Fibroblast of skin of left biceps (primary cell): Measurements from ENCODE around the gene FAM120B.

Experiments
- DNase-seq, 2 experiments: peaks; one replicate each; pipeline ENCODE4 v3.0.0-alpha.2; 2013; ENCODE audit warnings: low read depth in 2 of 2

Gene FAM120B

DNA sequence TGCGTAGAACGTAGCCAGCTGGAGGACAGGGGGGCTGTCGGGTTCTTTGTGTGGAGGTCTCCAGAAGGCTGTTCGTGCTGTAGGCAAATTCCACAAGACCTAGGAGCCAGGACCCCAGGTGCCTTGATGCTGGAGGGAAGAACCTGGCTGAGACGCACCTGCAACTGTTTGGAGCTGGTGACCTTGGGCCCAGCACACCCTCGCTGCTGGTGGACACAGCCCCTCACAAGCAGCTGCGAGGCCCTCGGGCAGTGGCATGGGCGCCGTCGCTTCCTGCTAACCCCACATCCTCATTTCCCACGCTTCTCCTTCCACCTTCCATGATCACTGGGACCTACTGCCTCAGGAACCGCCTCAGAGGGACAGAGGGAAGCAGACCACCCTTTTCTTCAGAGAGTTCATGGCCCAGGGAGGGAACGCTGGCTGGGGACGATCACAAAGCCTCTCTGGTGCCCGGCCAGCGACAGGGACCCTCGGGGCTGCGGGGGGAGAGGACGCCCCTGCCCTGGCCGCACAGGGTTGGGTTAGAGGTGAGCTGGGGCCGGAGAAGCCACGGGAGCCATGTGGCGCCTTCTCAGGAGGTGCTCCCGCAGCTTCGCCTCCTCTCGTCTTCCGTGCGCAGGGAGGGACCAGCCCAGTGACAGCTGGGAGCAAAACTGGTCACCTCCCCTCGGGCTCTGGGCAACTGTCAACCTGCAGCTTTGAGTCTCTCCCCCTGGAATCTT, 34.1 kb upstream of the FAM120B start:
- DNase-seq, result no peak

- no peak for DNase-seq
Measured at GRCh38 chr6:170273191-170273590, 33.4 kb upstream of the FAM120B start.

GRCh38 chr6:170273681-170274080, 32.9 kb upstream of the FAM120B start:
- DNase-seq, result no peak

GRCh38 chr6:170274713-170275560, 31.6 kb upstream of the FAM120B start:
- DNase-seq, result no peak

GRCh38 chr6:170276369-170277057, 30.0 kb upstream of the FAM120B start:
- DNase-seq, result no peak

DNA sequence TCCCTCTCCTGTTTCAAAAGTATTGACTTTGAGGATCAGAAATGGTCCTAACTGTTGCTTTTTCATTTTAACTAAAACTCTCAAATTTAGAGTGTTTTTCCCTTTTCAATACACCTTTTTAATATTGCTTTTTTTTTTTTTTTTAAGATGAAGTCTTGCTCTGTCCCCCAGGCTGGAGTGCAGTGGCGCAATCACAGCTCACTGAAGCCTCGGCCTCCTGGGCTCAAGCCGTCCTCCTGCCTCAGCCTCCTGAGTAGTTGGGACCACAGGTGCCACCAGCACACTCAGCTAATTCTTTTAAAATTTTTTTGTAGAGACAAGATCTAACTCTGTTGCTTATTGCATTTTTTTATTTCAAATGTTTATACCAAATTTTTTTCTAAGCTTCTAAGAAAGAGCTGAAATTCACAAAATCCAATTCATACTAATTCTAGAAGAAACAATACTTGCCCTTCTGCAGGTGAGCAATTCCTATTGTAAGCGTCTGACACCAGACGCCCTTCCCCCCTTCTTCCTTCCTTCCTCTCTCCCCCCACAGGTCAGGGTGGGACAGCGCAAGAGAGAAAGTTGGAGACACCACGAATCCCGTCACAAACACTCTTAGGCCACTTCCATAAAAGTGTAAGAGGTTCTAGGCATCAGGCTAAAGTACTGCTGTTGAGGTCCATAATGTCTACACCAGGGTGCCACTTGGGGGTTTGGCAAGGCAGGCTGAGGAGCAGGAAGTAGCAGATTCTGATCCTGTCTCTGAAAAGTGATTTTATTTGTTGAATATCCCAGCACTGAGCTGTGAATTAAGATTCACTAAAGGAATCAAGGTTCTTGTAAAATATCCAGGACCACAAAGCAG, 28.4 kb upstream of the FAM120B start:
- DNase-seq, result no peak

- DNase-seq, result no peak
Measured at GRCh38 chr6:170278743-170279094, 27.8 kb upstream of the FAM120B start.

DNA sequence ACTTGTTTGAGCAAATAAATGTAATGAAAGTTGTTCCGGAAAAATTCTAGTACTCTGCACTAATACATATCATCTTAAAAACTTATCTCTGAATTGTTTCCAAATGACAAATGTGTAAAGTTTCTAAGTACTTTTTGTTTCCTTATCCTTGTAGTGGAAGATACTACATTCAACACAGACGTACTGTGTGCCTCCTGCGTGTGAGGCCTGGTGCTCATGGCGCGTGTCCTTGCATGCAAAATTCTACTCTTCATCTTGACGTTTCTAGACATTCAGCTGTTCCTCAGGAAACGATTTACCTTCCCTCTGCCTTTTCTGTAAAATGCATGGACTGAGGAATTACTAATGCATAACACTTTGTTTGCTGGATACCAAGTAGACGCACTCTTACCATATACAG, 27.1 kb upstream of the FAM120B start:
- DNase-seq, result no peak

- no peak for DNase-seq
Measured at GRCh38 chr6:170279977-170280688, 26.4 kb upstream of the FAM120B start.

DNA sequence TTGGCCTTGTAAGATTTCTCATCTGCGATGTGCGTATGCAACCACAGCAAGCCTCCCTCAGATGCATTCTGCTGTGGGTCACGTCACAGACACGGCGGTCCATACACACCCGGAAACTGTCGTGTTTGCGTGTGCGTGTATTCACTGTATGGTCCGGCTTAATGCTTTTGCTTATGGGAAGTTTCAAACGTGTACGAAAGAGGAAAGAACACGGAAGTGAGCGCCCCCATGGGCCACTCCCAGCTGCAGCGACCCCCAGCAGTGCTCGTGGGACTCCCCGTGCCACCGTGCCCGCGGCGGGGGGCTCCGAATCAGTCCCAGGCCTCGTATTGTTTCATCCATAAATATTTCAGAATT, 25.9 kb upstream of the FAM120B start:
- no peak for DNase-seq

DNA sequence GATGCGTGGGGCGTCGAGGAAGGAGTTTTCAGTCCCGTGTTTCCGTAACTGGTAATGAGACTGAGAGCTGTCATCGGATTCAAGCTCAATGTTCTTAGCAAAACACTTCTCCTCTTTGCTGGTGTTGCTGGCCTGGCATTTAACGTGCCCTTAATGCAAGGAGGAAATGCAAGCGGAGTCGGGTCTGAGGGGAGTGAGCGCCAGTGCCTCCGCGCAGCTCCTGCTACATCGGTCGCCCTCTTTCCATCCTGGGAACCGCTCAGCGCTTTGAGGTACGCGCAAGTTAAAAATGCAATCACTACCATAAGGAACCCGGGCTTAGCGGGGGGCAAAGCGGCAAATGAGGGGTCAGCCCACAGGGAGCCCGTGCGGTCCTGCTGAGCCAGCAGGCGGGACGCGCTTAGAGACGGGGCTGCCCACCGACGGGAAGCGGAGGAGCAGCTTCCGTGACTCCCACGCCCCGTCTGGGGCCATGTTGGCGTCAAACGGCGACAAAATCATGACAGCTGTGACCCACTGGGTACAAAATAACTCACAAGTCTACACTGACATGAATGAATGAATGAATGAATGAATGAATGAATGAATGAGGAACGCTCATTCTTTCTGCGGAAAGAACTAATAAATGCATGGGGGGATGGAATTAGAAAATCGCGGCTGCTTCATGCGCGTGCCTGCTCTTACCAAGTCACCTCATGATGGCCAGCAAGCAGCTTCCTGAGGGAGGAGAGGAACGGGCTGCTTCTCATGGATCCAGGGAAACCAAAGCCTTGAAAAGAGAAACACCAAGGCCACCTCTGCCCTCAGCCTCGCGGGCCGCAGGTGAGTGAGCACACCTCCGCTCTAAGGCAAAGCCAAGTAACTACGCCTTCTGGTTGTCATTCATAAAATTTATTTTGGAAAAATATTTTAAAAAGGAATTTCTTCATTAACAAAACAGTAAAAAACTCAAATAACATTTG, 24.9 kb upstream of the FAM120B start:
- no peak for DNase-seq

GRCh38 chr6:170282512-170283158, 23.9 kb upstream of the FAM120B start:
- DNase-seq, result no peak

- no peak for DNase-seq
Measured at GRCh38 chr6:170283212-170284081, 23.1 kb upstream of the FAM120B start.

- no peak for DNase-seq
Measured at GRCh38 chr6:170284126-170284773, 22.3 kb upstream of the FAM120B start.

DNA sequence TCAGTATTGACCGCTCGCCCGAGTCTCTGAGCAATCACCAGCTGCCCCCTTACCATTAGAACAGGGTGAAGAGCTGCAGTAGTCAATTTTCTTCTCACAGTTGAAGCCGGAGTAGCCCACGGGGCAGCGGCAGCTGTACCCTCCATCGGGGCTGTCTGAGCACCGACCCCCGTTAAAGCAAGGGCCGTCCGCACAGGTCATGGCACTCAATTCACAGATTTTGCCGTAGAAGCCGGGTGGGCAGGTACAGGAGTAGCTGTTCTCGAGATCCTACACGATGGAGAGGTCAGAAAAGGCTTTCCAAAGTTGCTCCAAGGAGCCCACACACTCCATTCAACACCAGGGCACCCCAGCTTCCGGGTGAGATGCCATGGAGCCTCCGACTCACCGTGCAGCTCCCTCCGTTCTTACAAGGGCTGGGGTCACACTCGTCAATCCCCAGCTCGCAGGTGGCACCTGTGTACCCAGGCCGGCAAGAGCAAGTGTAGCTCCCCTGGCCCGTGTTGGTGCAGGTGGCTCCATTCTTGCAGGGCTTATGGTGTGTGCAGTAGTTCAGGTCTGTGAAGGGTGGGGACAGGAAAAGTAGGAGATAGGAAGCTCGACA, 21.6 kb upstream of the FAM120B start:
- no peak for DNase-seq

GRCh38 chr6:170285482-170285881, 21.1 kb upstream of the FAM120B start:
- no peak for DNase-seq

DNA sequence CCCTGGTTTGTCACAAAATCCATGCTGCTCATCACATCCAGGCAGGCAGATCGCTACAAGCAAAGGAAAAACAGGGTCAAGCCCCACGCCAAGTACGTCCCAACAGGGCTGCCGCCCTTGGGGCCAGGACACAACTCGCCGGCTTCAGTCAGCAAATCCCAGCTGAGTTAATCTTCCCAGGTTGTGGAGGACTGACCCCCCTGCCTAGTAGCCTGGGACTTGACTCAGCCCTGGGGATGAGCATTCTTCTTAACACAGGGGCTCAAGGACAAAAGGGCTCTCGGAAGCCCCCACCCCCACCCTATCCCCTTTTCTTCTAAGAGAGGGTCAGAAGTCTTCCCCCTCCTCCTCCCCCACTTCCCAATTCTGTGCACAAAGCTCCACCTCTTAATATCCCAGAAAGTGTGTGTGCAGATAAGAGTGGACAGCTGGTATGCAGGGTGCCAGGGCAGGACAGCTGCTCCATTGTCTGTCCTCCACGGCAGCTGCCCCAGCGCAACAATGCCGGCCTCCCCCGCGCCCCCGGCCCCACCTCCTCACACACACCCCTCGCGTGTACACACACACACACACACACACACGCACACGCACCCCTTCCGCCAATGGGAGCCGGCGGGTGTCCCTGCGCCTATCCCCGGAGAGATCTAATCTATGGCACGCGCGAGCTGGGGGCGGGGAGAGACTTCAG, 20.2 kb upstream of the FAM120B start:
- DNase-seq, result no peak
